ENCODE data around the gene TCEAL1.
A peak's percentile ranks its signal among the peaks of the same experiment; 100 is the strongest.

Gene TCEAL1

GRCh38 chrX:103607364-103608305, 21.1 kb upstream of the TCEAL1 start, which contains the start of gene TCEAL3:
TCEAL3 (plus strand) TSS chrX:103607963; CDS start chrX:103609065, 1,102 bp downstream.
- H3K4me3 ChIP-seq (replicated peaks; ENCODE audit: low read depth, low read length) = peak within 1 kb of the TSS; percentile 71
- peak; percentile 50 for DNase-seq (ENCODE audit: low read depth)
- TF ChIP-seq CTCF (IDR thresholded peaks at IDR 0.05; ENCODE audit: low read length, missing control alignments) = no peak

- H3K4me3 ChIP-seq (replicated peaks; ENCODE audit: low read depth, low read length) = peak overlapping the region; percentile 71
- no peak for TF ChIP-seq CTCF (IDR thresholded peaks at IDR 0.05; ENCODE audit: low read length, missing control alignments)
- DNase-seq (ENCODE audit: low read depth) = no peak
Measured at GRCh38 chrX:103608306-103608963, 20.3 kb upstream of the TCEAL1 start.

GRCh38 chrX:103610282-103610681, 18.5 kb upstream of the TCEAL1 start:
- no peak for DNase-seq (ENCODE audit: low read depth)
- TF ChIP-seq CTCF (IDR thresholded peaks at IDR 0.05; ENCODE audit: low read length, missing control alignments) = no peak
- H3K4me3 ChIP-seq (replicated peaks; ENCODE audit: low read depth, low read length) = no peak overlapping the region

- DNase-seq (ENCODE audit: low read depth) = no peak
- no peak for TF ChIP-seq CTCF (IDR thresholded peaks at IDR 0.05; ENCODE audit: low read length, missing control alignments)
- H3K4me3 ChIP-seq (replicated peaks; ENCODE audit: low read depth, low read length) = no peak overlapping the region
Measured at GRCh38 chrX:103613362-103613890, 15.3 kb upstream of the TCEAL1 start.

GRCh38 chrX:103614999-103615398, 13.8 kb upstream of the TCEAL1 start:
- no peak overlapping the region for H3K4me3 ChIP-seq (replicated peaks; ENCODE audit: low read depth, low read length)
- TF ChIP-seq CTCF (IDR thresholded peaks at IDR 0.05; ENCODE audit: low read length, missing control alignments) = no peak
- no peak for DNase-seq (ENCODE audit: low read depth)

GRCh38 chrX:103615781-103616371, 12.9 kb upstream of the TCEAL1 start:
- TF ChIP-seq CTCF (IDR thresholded peaks at IDR 0.05; ENCODE audit: low read length, missing control alignments) = no peak
- H3K4me3 ChIP-seq (replicated peaks; ENCODE audit: low read depth, low read length) = no peak overlapping the region
- no peak for DNase-seq (ENCODE audit: low read depth)

All from fibroblast of pulmonary artery (primary cell).